Neural cell (in vitro differentiated cells): ENCODE data around the gene UGT1A4. TPM values are rescaled to one million over a fixed set of nuclear protein-coding genes. Genes with fewer than 3 reads are reported as not detected.

Experiments
- H2AFZ ChIP-seq: fragments of 200-600, 300-800 bp; sonication (generic), shearing (Covaris generic); 2 replicates; pipeline ENCODE4 v1.6.0; 2014; ENCODE audit warnings: low read depth, mild to moderate bottlenecking, antibody characterized with exemption, low read length, moderate library complexity
- H3F3A ChIP-seq: fragments of 200-600 bp; shearing (Covaris generic); 2 replicates; pipeline ENCODE4 v1.6.1; 2016; ENCODE audit warnings: mild to moderate bottlenecking, moderate library complexity, mixed read lengths, antibody characterized with exemption, low read length; ENCODE audit not compliant: insufficient read depth, poor library complexity, severe bottlenecking
- H3K27ac ChIP-seq: fragments of 200-600, 300-800 bp; sonication (generic), shearing (Covaris generic); 2 replicates; pipeline ENCODE4 v1.5.1; 2014; ENCODE audit warnings: mild to moderate bottlenecking, low read length, moderate library complexity
- H3K27me3 ChIP-seq: fragments of 300-800, 200-600 bp; sonication (generic), shearing (Covaris generic); 2 replicates; pipeline ENCODE4 v1.6.0; 2014; ENCODE audit warnings: mild to moderate bottlenecking, low read depth, low read length, moderate library complexity; ENCODE audit not compliant: insufficient read depth
- H3K36me3 ChIP-seq: fragments of 300-800, 200-600 bp; sonication (generic), shearing (Covaris generic); 2 replicates; pipeline ENCODE4 v1.5.1; 2014; ENCODE audit warnings: mild to moderate bottlenecking, antibody characterized with exemption, low read length, moderate library complexity; ENCODE audit not compliant: insufficient read depth
- H3K4me2 ChIP-seq: fragments of 300-800, 200-600 bp; sonication (generic), shearing (Covaris generic); 2 replicates; pipeline ENCODE4 v1.6.0; 2014; ENCODE audit warnings: mild to moderate bottlenecking, low read length
- H3K4me3 ChIP-seq: fragments of 300-800, 200-600 bp; sonication (generic), shearing (Covaris generic); 2 replicates; pipeline ENCODE4 v1.5.1; 2014; ENCODE audit warnings: mild to moderate bottlenecking, low read length, moderate library complexity
- H3K79me2 ChIP-seq: fragments of 200-600 bp; shearing (Covaris generic); replicated peaks from 2 replicates; pipeline ENCODE4 v1.6.0; 2014; ENCODE audit warnings: mild to moderate bottlenecking, low read length, moderate library complexity; ENCODE audit not compliant: insufficient read depth
- H3K9ac ChIP-seq: fragments of 300-800, 200-600 bp; sonication (generic), shearing (Covaris generic); 2 replicates; pipeline ENCODE4 v1.6.1; 2016; ENCODE audit warnings: mild to moderate bottlenecking, low read length, mixed read lengths
- H3K9me2 ChIP-seq: fragments of 200-600 bp; shearing (Covaris generic); 2 replicates; pipeline ENCODE4 v1.6.1; 2016; ENCODE audit warnings: mild to moderate bottlenecking, low read length, mixed read lengths; ENCODE audit not compliant: insufficient read depth
- H3K9me3 ChIP-seq: fragments of 200-600, 300-800 bp; sonication (generic), shearing (Covaris generic); 2 replicates; pipeline ENCODE4 v1.6.1; 2016; ENCODE audit warnings: mild to moderate bottlenecking, mixed run types, low read length, moderate library complexity, mixed read lengths
- H4K20me1 ChIP-seq: fragments of 200-600 bp; shearing (Covaris generic); 2 replicates; pipeline ENCODE4 v1.6.1; 2016; ENCODE audit warnings: mild to moderate bottlenecking, mixed run types; ENCODE audit not compliant: insufficient read depth
- EP300 ChIP-seq: fragments of 450-650 bp; conservative IDR thresholded peaks from 2 replicates; pipeline ENCODE4 v1.6.1; 2014; ENCODE audit warnings: antibody characterized with exemption, mild to moderate bottlenecking, moderate library complexity; ENCODE audit not compliant: poor library complexity, severe bottlenecking
- EZH2 ChIP-seq: fragments of 200-600, 300-800 bp; shearing (Covaris generic), sonication (generic); IDR thresholded peaks from 2 replicates; pipeline ENCODE4 v1.6.1; 2014; ENCODE audit warnings: antibody characterized with exemption, low read length, borderline replicate concordance, mild to moderate bottlenecking; ENCODE audit not compliant: insufficient read depth, poor library complexity, severe bottlenecking
- MXI1 ChIP-seq: fragments of 450-650 bp; conservative IDR thresholded peaks from 2 replicates; pipeline ENCODE4 v1.6.1; 2014; ENCODE audit warnings: antibody characterized with exemption, mild to moderate bottlenecking; ENCODE audit not compliant: poor library complexity, severe bottlenecking
- POLR2AphosphoS5 ChIP-seq: IDR thresholded peaks from 2 replicates; pipeline ENCODE4 v1.6.1; 2012
- RAD21 ChIP-seq: fragments of 450-650 bp; conservative IDR thresholded peaks from 2 replicates; pipeline ENCODE4 v1.6.1; 2014; ENCODE audit warnings: antibody characterized with exemption, mild to moderate bottlenecking, moderate library complexity
- SMC3 ChIP-seq: fragments of 450-650 bp; conservative IDR thresholded peaks from 2 replicates; pipeline ENCODE4 v1.6.1; 2014; ENCODE audit warnings: antibody characterized with exemption, mild to moderate bottlenecking, moderate library complexity; ENCODE audit not compliant: poor library complexity
- TAF1 ChIP-seq: IDR thresholded peaks from 2 replicates; pipeline ENCODE4 v1.6.1; 2012; ENCODE audit warnings: low read depth
- polyA plus RNA-seq: library from polyadenylated mRNA; depleted of rRNA; stranded (reverse); fragments of >200 nt; gene quantifications from 2 replicates; pipeline ENCODE4 v1.2.3, GENCODE V29; 2014
- TF ChIP-seq, protein P1 (sequence below): IDR thresholded peaks from 2 replicates; pipeline ENCODE4 v1.6.1; 2012; ENCODE audit warnings: borderline replicate concordance
- TF ChIP-seq, protein P2 (sequence below): fragments of 450-650 bp; IDR thresholded peaks from 2 replicates; pipeline ENCODE4 v1.5.1; 2014; ENCODE audit warnings: antibody characterized with exemption, mild to moderate bottlenecking, moderate library complexity; ENCODE audit not compliant: poor library complexity, severe bottlenecking

UGT1A4 gene
- polyA plus RNA-seq, 1 donor from 2014 or later: not detected

DNA sequence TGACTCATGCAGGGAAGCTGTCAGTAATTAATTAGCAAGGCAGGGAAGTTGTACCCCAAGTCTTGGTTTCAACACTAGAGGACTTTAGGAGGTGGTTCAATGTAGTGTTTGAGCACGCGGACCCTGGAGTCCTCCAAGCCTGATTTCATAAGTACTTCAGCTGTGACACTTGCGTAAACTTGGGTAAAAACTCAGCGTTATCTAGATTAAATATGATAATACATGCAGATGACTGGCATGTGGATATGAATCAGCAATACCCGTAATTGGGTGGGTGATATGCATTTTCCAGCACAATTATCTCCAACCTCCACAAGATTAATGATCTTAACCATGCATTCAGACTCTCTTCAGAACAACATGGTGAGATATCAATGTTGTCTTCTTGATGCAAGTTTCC, 31.6 kb upstream of the UGT1A4 start:
- H3K36me3 ChIP-seq: no peaks in the 10 kb centered on the region
- no peak overlapping the region for H3K27ac ChIP-seq
- no peaks in the 10 kb centered on the region for H3F3A ChIP-seq
- no peaks in the 10 kb centered on the region for H3K9me2 ChIP-seq
- H3K79me2 ChIP-seq: no peaks in the 10 kb centered on the region
- no peak overlapping the region for H2AFZ ChIP-seq
- H4K20me1 ChIP-seq: no peaks in the 10 kb centered on the region
- H3K9ac ChIP-seq: no peak overlapping the region
- H3K4me3 ChIP-seq: no peak overlapping the region
- no peak for TF ChIP-seq MXI1
- TF ChIP-seq, protein P1, sequence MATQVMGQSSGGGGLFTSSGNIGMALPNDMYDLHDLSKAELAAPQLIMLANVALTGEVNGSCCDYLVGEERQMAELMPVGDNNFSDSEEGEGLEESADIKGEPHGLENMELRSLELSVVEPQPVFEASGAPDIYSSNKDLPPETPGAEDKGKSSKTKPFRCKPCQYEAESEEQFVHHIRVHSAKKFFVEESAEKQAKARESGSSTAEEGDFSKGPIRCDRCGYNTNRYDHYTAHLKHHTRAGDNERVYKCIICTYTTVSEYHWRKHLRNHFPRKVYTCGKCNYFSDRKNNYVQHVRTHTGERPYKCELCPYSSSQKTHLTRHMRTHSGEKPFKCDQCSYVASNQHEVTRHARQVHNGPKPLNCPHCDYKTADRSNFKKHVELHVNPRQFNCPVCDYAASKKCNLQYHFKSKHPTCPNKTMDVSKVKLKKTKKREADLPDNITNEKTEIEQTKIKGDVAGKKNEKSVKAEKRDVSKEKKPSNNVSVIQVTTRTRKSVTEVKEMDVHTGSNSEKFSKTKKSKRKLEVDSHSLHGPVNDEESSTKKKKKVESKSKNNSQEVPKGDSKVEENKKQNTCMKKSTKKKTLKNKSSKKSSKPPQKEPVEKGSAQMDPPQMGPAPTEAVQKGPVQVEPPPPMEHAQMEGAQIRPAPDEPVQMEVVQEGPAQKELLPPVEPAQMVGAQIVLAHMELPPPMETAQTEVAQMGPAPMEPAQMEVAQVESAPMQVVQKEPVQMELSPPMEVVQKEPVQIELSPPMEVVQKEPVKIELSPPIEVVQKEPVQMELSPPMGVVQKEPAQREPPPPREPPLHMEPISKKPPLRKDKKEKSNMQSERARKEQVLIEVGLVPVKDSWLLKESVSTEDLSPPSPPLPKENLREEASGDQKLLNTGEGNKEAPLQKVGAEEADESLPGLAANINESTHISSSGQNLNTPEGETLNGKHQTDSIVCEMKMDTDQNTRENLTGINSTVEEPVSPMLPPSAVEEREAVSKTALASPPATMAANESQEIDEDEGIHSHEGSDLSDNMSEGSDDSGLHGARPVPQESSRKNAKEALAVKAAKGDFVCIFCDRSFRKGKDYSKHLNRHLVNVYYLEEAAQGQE: no peak
- TF ChIP-seq TAF1: no peak
- no peak for TF ChIP-seq SMC3
- no peak for TF ChIP-seq EZH2
- no peak for TF ChIP-seq EP300
- TF ChIP-seq, protein P2, sequence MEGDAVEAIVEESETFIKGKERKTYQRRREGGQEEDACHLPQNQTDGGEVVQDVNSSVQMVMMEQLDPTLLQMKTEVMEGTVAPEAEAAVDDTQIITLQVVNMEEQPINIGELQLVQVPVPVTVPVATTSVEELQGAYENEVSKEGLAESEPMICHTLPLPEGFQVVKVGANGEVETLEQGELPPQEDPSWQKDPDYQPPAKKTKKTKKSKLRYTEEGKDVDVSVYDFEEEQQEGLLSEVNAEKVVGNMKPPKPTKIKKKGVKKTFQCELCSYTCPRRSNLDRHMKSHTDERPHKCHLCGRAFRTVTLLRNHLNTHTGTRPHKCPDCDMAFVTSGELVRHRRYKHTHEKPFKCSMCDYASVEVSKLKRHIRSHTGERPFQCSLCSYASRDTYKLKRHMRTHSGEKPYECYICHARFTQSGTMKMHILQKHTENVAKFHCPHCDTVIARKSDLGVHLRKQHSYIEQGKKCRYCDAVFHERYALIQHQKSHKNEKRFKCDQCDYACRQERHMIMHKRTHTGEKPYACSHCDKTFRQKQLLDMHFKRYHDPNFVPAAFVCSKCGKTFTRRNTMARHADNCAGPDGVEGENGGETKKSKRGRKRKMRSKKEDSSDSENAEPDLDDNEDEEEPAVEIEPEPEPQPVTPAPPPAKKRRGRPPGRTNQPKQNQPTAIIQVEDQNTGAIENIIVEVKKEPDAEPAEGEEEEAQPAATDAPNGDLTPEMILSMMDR: no peak
- TF ChIP-seq RAD21: no peak
- no peak for TF ChIP-seq POLR2AphosphoS5
- no peak overlapping the region for H3K4me2 ChIP-seq
- no peaks in the 10 kb centered on the region for H3K27me3 ChIP-seq
- H3K9me3 ChIP-seq: no peaks in the 10 kb centered on the region

DNA sequence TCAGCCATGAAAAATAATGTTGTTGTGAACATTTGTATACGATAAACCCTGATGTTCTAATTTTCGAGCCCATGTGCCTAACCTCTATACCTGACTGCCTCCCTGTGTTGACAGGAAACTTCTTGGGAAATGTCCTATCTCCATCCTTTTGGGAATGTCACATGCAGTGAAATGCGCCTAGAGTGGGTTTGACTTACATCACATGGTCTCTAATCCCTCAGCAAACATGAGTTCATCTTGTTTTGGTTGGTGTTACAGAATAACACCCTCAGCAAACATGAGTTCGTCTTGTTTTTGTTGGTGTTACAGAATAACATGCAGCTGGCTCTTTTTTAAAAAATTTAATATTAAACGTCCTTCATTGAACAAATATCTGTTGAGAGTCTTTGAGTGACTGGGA, 30.2 kb upstream of the UGT1A4 start:
- no peaks in the 10 kb centered on the region for H3K27me3 ChIP-seq
- H3K9me3 ChIP-seq: no peaks in the 10 kb centered on the region
- TF ChIP-seq, protein P1: no peak
- TF ChIP-seq EZH2 (no peak), POLR2AphosphoS5 (no peak), SMC3 (no peak), RAD21 (no peak), EP300 (no peak)
- H4K20me1 ChIP-seq: no peaks in the 10 kb centered on the region
- H3K27ac ChIP-seq: no peak overlapping the region
- no peak overlapping the region for H3K4me2 ChIP-seq
- no peaks in the 10 kb centered on the region for H3F3A ChIP-seq
- no peaks in the 10 kb centered on the region for H3K79me2 ChIP-seq
- no peak overlapping the region for H3K4me3 ChIP-seq
- H3K36me3 ChIP-seq: no peaks in the 10 kb centered on the region
- no peak overlapping the region for H2AFZ ChIP-seq
- H3K9ac ChIP-seq: no peak overlapping the region
- no peaks in the 10 kb centered on the region for H3K9me2 ChIP-seq
